Measurements from ENCODE around the gene AOAH. TPM values are rescaled to one million over a fixed set of nuclear protein-coding genes. Genes with fewer than 3 reads are reported as not detected.

The AOAH gene
- total and polyA plus RNA-seq, 2 of the 13 experiments (the other 11 are each of a cell fraction or from before 2014, with no cell fraction given) = not detected

GRCh38 chr7:36668080-36668479 is 56.2 kb downstream of the AOAH start:
- intact Hi-C loops (cut with micrococcal nuclease; ENCODE audit: unreplicated experiment) (no loop called here), in situ Hi-C loops (cut with HindIII; ENCODE audit: extremely low pct_ligation_motif_present, low pct_unique_long_range_greater_than_20kb) (loop anchor here (25.0 kb wide), 1 partner anchor 519 kb away; no protein-coding TSS in a partner anchor)
- Histone ChIP-seq H4K20me1 (ENCODE audit: insufficient read depth, low read length) (no peaks in the 10 kb centered on the region), H3K4me3 (replicated peaks in 1 of 3; ENCODE audit: insufficient read depth in 1 of 3, low read depth in 2 of 3, low read length in 3 of 3) (no peak overlapping the region), H3K79me2 (ENCODE audit: insufficient read depth, low read length) (no peaks in the 10 kb centered on the region), H3K9ac (ENCODE audit: insufficient read depth, low read depth, low read length) (no peak overlapping the region), H3K9me3 (ENCODE audit: low read length) (no peaks in the 10 kb centered on the region), H3K27me3 (ENCODE audit: control insufficient read depth in 1 of 2, insufficient read depth in 2 of 2, low read length in 2 of 2) (no peaks in the 10 kb centered on the region), H3K36me3 (replicated peaks in 1 of 2; ENCODE audit: control insufficient read depth in 1 of 2, insufficient read depth in 2 of 2, low read length in 2 of 2) (no peaks in the 10 kb centered on the region), H3K27ac (ENCODE audit: extremely low read length, insufficient read depth, low read length) (no peak overlapping the region), H3K4me2 (ENCODE audit: low read depth, low read length) (no peak overlapping the region), H2AFZ (ENCODE audit: low read length) (no peak overlapping the region), H3K4me1 (ENCODE audit: insufficient read depth, low read length) (no peaks in the 10 kb centered on the region)
- ChIA-PET POLR2A (no interaction called here), CTCF (ENCODE audit: low intra/inter-chr PET ratio, low total read pairs) (no interaction called here)
- ATAC-seq (no peak), DNase-seq (ENCODE audit: low spot score) (no peak), FAIRE-seq (no peak)
- no TSS peak for BruUV-seq (replicated peaks)
- WGBS (ENCODE audit: low lambda C conversion rate) = 21% methylated on average over 3 of the region's 3 CpGs
- TF ChIP-seq, protein P1, sequence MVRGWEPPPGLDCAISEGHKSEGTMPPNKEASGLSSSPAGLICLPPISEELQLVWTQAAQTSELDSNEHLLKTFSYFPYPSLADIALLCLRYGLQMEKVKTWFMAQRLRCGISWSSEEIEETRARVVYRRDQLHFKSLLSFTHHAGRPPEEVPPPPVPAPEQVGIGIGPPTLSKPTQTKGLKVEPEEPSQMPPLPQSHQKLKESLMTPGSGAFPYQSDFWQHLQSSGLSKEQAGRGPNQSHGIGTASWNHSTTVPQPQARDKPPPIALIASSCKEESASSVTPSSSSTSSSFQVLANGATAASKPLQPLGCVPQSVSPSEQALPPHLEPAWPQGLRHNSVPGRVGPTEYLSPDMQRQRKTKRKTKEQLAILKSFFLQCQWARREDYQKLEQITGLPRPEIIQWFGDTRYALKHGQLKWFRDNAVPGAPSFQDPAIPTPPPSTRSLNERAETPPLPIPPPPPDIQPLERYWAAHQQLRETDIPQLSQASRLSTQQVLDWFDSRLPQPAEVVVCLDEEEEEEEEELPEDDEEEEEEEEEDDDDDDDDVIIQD (CRISPR knock-in tag; IDR thresholded peaks at IDR 0.05; ENCODE audit: low read depth) = no peak
- TF ChIP-seq, protein P2, sequence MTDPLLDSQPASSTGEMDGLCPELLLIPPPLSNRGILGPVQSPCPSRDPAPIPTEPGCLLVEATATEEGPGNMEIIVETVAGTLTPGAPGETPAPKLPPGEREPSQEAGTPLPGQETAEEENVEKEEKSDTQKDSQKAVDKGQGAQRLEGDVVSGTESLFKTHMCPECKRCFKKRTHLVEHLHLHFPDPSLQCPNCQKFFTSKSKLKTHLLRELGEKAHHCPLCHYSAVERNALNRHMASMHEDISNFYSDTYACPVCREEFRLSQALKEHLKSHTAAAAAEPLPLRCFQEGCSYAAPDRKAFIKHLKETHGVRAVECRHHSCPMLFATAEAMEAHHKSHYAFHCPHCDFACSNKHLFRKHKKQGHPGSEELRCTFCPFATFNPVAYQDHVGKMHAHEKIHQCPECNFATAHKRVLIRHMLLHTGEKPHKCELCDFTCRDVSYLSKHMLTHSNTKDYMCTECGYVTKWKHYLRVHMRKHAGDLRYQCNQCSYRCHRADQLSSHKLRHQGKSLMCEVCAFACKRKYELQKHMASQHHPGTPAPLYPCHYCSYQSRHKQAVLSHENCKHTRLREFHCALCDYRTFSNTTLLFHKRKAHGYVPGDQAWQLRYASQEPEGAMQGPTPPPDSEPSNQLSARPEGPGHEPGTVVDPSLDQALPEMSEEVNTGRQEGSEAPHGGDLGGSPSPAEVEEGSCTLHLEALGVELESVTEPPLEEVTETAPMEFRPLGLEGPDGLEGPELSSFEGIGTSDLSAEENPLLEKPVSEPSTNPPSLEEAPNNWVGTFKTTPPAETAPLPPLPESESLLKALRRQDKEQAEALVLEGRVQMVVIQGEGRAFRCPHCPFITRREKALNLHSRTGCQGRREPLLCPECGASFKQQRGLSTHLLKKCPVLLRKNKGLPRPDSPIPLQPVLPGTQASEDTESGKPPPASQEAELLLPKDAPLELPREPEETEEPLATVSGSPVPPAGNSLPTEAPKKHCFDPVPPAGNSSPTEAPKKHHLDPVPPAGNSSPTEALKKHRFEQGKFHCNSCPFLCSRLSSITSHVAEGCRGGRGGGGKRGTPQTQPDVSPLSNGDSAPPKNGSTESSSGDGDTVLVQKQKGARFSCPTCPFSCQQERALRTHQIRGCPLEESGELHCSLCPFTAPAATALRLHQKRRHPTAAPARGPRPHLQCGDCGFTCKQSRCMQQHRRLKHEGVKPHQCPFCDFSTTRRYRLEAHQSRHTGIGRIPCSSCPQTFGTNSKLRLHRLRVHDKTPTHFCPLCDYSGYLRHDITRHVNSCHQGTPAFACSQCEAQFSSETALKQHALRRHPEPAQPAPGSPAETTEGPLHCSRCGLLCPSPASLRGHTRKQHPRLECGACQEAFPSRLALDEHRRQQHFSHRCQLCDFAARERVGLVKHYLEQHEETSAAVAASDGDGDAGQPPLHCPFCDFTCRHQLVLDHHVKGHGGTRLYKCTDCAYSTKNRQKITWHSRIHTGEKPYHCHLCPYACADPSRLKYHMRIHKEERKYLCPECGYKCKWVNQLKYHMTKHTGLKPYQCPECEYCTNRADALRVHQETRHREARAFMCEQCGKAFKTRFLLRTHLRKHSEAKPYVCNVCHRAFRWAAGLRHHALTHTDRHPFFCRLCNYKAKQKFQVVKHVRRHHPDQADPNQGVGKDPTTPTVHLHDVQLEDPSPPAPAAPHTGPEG (CRISPR knock-in tag; IDR thresholded peaks at IDR 0.05) = no peak
- TF ChIP-seq LBX2 (CRISPR knock-in tag; IDR thresholded peaks at IDR 0.05; ENCODE audit: borderline replicate concordance) = no peak
- no peak for TF ChIP-seq HES4 (CRISPR knock-in tag; IDR thresholded peaks at IDR 0.05; ENCODE audit: borderline replicate concordance)
- no peak for TF ChIP-seq SAP130 (CRISPR knock-in tag; IDR thresholded peaks at IDR 0.05; ENCODE audit: low read depth)

Measured in HepG2 (cell line).